SHP77 (cell line): Measurements from ENCODE around the gene HES7.
"Not testable (repeated sequence)": the region's sequence is repeated elsewhere in the genome, so short reads cannot be mapped to it uniquely, and the experiment has no call there.

ENCODE experiments used
- DNase-seq, 2 experiments: peaks; one replicate each; lab custom pipeline; 2025; lab: John Stamatoyannopoulos, UW

Gene HES7

DNA sequence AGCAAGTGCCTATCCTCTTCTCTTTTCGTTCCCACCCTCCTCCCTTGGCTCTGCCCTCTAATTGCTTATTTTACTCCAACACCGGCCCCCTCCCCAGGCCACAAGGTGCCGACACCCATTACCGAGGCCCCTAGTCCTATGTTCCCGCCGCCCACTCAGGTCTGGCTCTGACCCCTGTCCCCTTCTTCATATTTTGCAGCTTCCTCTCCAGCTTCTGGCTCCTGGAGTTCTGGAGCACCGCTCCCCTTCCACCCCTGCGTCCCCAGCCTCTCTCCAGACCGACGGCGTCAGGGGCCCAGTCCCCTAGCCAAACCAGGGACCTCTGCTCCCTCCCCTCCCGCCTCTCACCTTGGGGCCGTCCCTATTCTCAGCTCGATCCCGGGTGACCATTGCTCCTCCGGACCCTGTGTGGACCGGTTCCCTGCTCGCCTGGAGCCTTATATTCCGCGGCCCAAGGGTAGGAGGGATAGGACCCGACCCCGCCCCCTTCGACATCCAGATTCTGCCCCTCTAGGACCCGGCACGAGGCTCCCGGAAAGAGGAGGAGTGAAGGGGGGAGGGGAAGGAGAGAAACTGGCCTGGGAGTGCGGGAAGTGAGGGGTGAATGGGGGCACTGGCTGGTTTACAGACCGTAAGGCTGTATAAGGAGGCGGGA is at the start of gene HES7:
TSS of gene HES7 (minus strand) at position 412 of the 655 bp plus-strand sequence. CDS start at position 390, 22 bp downstream.
- DNase-seq = peak; percentile 61 to 62

DNA sequence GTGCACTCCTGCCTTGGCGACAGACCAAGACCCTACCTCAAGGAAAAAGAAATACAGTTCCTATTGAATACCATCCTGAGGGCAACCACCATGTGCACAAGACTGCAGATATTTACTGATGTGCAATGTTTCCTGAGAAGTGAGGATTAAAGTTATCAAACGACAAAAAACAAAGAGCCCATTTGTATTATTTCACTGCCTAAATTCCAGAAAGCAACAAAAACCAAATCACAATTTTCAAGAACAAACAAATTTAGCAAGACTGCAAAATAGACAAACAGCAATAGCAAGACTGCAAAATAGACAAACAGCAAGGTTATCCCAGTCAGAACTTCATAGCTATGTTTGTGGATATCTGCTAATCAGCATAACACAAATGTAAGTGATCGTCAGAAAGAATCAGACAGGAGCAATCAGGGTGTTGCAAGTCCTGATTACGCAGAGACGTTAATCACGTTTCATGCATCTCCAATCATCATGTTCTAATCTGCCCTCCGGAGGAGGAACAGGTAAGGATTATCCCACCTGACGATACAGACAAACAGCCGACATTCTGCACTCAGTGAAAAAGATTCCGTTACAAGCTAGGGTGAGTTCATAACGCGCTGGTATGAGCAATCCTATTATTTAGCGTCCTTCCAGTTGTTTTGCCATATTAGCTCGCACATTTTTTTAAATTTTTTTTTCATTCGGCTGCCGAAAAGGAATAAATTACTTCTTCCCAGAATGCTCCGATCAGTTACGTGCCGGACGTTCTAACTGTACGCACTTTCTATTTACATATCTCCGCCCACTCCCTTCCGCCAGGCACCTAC is 49.4 kb upstream of the HES7 start:
- peak; percentile 98 to 99 for DNase-seq

DNA sequence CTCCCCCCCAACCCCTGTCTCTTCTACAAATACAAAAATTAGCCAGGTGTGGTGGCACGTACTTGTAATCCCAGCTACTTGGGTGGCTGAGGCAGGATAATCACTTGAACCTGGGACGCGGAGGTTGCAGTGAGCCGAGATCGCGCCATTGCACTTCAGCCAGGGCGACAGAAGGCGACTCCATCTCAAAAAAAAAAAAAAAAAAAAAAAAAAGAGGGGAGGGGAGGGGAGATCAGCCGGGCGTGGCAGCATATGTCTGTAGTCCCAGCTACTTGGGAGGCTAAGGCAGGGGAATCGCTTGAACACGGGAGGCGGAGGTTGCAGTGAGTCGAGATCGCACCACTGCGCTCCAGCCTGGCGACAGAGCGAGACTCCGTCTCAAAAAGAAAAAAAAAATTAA is 46.3 kb upstream of the HES7 start:
- not testable (repeated sequence) for DNase-seq

DNA sequence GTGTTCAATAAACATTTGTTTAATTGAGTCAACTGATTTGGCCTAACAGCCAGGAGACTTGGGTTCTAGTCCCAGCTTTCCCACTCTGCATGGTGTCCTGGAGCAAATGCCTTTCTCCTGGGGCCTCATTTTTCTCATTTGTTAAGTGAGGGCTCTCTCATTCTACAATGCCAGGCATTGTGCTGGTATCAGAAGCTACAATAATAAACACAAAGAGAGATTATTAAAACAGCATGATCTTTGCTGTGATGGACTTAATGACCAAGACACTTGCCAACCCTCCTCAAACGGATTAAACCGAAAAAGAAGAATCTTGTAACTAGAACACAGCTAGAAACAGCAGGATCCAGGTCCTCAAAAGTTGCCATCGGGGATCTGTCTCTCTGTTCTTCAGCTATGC is 43.6 kb upstream of the HES7 start:
- no peak for DNase-seq

DNA sequence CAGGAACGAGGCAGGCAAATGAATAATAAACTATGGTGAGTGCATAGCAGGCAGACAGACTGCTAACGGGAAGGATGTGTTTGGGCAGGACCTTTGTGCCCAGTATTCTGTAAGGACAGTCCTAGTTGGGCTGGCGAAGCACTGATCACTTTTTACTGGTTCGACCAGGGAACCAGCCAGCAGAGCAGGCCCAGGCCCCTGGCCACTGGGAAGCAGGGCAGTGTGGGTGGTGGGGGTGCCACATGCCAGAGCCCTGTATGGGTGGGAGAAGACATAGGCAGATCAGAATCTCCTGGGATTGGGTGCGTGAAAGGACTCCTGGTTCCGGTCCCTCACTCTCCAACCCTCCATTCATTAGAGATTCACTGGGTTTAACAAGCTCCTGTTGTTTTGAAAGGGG is 42.8 kb upstream of the HES7 start:
- no peak for DNase-seq

DNA sequence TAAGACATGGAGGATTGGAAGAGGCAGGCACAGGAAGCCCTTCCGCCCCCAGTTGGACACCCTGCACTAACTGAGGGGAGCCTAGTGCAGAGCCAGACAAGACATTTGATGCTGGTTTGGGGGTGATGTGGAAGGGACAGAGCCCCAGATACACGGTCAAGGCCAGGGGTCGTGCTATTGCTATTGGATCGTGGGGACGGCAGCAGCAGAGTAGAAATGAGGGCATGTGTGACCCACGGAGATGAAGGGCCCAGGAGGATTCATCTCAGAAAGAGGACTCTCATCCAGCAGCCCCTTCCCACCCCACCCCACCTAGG is 40.9 kb upstream of the HES7 start:
- no peak for DNase-seq

DNA sequence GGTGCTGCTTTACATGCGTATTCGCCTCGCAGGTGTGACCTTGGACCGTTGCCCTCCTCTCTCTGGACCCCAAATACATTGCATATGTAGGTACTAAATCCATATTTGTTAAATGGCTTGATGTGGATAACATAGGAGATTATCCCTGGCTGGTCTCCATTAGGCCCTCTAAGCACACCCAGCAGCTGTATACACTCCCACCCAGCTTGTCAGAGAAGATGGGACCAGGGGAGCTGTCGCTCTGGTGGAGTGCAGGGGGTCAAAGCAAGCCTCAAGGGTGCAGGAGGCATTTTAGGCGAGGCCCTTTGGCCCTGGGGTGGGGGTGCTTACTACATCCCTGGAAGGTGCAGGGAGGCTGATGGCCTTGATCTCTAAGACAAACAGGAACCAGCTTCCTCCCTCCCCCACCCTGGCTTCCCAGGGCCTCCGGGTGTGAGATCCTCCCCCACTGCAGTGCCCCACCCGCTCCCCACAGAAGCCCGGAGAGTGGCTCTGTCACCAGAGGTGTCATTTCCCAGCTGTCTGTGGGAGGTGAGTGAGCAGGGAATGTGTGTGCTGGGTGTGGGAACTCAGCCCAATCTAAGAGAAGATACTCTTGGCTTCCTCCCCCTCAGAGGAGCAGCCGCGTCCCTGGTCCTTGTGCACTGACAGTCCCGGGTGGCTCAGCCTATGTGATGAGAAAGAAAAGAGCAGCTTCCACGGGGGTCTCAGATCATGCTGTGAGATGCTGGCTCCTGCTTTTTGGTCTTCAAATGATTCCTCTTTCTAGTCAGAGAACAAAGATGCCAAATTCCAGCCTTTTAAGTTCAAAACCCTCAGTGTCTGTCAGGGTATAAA is 40.3 kb upstream of the HES7 start:
- DNase-seq = peak; percentile 62 to 75

DNA sequence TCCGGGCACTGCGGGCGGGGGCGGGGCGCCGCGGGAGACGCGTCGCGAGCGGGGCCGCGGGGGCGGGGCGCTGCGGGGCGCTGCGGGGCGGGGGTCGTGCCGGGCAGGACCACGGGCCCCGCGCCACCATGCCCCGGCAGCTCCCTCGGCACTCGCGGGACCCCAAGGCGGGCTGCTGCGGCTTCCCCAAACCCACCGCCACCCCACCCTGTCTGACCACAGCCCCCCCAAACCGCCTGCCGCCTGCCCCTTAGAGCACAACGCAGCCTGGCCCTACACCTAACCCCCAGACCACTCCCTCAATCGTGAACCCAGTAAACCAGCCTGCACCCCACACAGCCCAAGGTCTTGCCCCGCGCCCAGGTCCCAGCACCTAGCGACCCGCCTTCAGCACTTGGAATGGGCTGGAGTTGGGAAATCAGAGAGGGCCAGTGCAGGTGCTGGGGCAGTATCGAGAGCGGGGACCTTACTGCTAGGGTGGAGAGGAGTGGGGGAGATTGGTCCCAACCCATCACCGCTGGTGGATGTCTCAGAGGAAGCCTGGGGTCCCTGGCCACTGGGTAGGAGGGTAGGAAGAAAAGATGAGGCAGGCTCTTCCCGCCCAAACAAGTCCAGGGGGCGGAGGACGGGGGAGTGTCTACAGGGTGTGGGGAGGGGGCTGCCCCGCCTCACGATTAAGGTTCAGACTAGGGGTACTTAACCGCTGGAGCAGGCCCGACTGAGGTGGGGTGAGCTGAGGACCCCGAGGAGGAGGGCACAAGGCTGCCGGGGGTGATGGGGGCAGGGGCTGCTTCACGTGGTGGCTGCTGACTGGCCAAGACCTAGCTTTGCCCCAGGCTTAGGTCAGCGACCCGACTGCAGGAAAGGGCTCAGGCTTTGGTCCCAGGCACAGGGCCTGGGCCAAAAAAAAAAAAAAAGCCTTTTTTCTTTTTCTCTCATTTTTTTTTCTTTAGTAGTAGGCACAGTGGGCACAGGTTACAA is 39.4 kb upstream of the HES7 start:
- DNase-seq = peak; percentile 55 to 72

DNA sequence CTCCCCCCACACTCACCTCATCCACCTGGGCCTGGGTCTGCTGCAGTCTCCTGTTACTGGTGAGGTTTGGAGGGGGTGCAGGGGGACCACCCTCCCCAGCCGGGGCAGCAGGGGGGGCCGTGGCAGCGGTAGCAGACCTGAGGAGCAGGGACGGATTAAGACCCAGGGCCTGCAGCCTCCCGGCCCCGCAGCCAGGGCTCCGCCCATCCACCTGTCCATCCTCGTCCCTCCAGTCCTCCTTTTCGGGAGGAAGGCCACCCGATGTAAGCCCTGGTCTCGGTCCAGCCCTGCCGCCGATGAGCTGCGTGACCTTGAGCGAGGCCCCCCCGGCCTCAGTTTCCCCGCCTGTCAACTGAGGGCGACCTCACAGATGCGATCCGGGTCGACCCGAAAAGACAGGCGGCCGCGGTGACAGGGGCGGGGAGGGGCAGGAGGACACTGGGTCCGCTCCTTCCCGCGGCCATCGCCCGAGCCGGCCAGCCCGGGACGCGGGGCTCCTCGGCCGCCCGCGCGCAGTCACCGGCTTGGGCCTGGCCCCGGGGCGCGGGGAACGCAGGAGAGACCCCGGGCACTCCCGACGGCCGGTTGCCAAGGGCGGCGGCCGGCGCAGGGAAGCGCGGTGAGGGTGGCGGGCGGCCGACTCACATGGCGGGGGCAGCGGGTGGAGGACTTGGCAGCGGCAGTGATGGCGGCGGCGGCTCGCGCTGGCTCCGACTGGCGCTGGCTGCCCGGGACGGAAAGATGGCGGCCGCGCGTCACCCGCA is 38.5 kb upstream of the HES7 start, which contains the start of gene VAMP2:
TSS of gene VAMP2 (minus strand) at position 716 of the 764 bp plus-strand sequence. CDS start at position 647, 69 bp downstream.
- peak in 1 of 2 experiments; percentile 43 for DNase-seq

DNA sequence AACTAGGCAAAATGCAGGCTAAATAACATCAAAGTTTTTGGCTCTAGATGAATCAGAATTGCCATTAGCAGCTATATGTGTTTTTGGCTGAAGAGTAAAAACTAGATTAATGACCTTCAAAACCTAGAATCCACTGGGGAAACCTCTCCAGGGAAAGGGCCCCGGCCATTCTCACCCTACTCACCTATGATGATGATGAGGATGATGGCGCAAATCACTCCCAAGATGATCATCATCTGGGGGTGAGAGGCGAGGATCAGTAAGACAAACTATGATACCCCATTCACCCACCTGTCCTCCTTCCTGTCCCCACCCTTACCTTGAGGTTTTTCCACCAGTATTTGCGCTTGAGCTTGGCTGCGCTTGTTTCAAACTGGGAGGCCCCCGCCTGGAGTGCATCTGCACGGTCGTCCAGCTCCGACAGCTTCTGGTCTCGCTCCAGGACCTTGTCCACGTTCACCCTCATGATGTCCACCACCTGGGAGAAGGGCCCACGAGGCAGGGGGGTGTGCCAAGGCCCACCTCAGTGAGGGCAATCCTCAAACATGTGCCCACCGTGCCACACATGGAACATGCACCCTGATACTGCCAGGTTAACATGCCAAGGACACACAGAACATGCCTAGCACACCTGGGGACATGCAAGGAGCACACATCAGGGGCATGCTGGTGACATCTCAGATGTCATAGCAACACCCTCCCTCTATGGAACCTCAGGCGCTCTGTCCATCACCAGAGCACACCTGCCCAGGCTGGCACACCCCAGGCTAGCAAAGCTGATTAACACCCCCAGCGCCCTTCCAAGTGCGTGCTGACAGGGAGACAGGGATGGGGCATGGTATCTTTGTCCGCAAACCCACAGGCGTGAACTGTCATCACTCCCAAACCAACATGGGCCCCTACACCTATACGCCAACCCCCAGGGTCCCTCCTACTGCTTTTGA is 37.7 kb upstream of the HES7 start:
- no peak for DNase-seq

DNA sequence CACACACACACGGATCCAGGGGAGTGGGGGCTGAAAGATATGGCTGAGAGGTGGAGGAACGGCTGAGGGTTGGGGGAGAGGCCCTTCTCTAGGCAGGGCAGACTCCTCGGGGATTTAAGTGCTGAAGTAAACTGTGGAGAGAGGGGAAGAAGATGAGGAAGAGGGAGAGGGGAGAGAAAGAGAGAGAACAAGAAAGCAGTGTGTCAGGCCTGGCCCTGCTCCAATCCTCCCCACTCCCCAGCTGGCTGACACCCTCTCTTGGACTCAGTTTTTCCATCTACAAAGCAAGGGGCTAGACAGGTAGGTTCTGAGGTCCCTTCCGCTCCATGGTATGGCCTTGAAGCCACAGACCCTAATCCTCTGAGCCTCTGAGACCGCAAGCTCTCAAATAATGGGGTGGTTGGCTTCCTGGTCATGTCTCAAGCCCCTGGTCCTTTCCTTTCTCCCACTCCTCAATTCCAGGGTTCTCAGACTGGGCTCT is 36.9 kb upstream of the HES7 start:
- DNase-seq = no peak

DNA sequence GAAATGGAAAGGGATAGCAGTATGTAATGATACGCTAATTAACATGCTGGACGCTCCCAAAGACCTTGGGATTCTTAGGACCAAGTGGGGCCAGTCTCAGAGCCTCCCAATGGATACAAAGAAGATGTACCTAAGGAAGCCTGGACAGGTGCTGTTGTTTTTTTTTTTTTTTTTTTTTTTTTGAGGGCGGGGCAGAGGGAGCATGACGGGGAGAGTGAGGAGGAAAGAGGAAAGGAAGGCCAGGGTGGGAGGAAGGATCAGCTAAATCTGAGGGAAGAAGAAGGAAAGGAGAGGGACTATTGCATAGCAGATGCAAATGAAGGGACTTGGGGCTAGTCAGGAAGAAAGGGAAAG is 36.3 kb upstream of the HES7 start:
- DNase-seq = no peak

DNA sequence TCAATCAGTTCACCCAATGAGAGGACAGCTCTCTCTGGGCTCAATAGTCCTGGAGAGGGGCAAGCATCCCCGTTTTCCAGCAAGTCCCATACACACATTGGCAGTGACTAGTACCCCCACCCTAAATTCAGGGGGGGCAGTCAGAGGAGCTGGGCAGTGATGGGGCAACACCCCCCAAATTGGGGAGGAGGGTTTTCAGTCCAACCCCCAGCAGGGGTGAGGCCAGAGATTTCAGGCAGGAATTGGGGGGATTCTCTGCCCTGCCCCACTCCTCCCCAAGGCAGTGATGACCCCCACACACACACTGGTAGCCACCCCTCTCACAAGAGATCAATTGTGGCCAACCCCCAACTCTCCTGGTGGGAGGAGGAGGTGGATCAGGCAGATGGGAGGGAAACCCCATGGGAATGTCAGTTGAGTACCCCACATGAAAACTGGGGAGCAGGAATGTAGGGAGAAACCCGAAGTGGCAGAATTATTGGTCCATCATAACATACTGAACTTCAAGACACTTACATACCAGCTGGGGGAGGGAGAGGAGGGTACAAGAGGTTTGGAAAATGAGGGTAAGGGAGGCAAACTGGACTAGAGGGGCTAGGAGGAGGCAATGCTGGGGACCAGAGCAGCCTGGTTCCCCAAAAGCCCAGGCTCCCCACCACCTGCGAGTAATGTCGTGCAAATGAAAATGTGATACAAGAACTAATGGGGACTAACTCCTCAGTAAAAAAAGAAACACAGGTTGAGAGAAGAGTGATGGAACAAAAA is 35.7 kb upstream of the HES7 start:
- DNase-seq = no peak

DNA sequence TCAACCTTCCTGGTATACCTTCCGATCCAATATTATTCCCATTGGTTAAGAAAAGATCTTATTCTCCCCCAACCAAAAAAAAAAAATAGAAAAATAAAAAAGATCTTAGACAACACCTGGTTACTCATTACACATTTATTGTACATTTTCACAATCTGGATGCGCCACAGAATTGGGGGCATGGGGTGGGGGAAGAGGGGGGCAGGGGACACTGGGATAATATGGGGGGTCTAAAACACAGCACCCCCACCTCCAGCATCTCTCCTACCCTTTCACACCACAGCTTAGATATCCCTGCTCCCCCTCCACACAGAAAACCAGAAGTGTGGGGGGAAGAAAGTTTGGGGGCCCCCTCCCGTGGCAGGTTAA is 35.1 kb upstream of the HES7 start:
- no peak for DNase-seq

DNA sequence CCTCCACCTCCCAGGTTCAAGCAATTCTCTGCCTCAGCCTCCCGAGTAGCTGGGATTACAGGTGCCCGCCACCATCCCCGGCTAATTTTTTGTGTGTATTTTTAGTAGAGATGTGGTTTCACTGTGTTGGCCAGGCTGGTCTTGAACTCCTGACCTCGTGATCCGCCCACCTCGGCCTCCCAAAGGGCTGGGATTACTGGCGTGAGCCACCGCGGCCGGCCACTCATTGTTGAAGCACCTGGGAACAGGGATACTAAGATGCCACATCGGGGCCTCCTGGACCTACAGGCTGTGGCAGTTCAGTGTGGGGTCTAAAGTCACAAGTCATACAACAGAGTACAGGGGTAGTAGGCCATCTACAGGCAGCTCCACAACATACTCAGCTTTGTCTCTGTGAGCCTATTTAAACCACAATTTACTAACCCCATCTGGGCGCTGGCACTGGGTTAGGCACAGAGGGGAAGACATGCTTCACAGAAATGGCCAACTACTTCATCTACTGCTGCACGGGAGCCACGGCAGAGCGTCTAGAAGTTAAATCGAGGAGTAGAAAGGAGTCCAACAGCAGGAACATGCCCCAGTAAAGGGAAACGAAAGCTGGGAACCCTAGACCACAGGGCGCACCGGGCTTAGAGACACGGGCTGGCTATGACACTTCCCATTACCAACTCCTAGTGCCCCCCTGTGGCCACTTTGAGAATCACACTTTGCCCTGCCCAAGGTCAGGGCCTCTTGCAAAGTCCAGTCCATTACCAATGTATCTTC is 34.5 kb upstream of the HES7 start:
- peak; percentile 79 to 82 for DNase-seq

DNA sequence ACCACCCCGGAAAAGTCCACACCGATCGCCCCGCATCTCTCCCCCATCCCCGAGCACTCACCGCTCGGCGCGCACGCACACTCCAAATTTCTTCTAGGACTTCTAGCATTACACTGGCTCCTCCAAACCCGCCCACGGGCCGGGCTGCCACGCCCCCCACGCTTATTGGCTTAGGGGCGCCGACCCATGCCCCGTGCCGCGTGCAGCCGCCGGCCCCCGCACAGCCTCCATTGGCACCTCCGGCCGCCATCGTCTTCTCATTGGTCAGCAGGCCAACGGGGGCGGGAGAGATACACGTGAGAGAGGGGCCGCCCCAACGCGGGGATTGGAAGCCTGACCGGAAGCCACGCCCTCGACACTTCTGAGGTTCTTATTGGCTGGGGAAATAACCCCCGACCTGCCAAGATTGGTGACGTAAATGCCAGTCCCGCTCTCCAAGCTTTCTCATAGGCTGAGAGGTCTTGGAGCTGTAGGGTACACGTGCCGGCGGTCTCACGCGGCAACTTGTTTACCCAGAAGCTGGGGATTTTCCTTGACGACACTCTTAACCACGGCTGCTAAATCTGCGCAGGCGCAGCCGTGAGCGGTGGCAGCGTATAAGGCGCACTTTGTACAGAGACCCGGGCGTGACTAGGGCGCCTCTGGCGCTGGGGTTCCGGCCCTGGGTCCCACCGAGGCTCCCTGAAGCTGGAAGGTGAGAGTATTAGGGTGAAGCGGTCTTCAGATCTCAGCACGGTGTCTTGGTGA is 32.5 kb upstream of the HES7 start:
- peak; percentile 100 for DNase-seq

DNA sequence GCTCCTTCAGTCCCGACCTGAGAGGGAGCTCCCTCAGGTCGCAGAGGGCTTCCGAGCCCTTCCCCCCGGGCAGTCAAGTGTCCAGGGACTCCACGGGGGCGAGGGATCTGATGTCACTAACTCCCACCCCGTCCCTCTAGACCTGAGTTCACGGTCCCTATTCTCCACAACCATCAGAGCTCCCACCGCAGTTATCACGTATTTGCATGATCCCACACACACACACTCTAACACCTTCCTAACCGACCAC is 32.0 kb upstream of the HES7 start:
- no peak for DNase-seq
